Ovary (tissue), 3 donors: Measurements from ENCODE around the gene PARN.

Source experiments
- CTCF ChIP-seq, 3 donors: fragments of 450-650 bp in 2 of 3; fragments of 200-600 bp in 1 of 3; IDR thresholded peaks; one replicate each; pipeline versions ENCODE4 v1.5.1 to v1.8.0; 2016 to 2022; ENCODE audit warnings: antibody characterized with exemption in 3 of 3, mild to moderate bottlenecking in 1 of 3
- EP300 ChIP-seq: sonication (generic); formaldehyde crosslinking; IDR thresholded peaks from one replicate; pipeline ENCODE4 v1.6.1; 2017; ENCODE audit warnings: antibody characterized with exemption
- POLR2A ChIP-seq: fragments of 450-650 bp; IDR thresholded peaks from one replicate; pipeline ENCODE4 v1.6.1; 2017; ENCODE audit warnings: antibody characterized with exemption, mild to moderate bottlenecking, moderate library complexity
- donor health status: DM: no; HTN: no; CAD: no.

- TF ChIP-seq POLR2A = no peak
- TF ChIP-seq CTCF (IDR thresholded peaks at IDR 0.05) = no peak
- no peak for TF ChIP-seq EP300
Measured at GRCh38 chr16:14473488-14473887, 156.6 kb downstream of the PARN start.
